Measurements from ENCODE around the gene ME3. TPM values are rescaled to one million over a fixed set of nuclear protein-coding genes. Genes with fewer than 3 reads are reported as not detected.
A peak's percentile ranks its signal among the peaks of the same experiment; 100 is the strongest.

ME3 gene
- total RNA-seq, 1 donor from 2014 or later: 9.7 TPM

- no peaks in the 10 kb centered on the region for H3K36me3 Mint-ChIP-seq
- H3K4me1 Mint-ChIP-seq (ENCODE audit: unreplicated experiment): peaks cover 47% of the 10 kb centered on the region
- H3K27ac Mint-ChIP-seq: no peak overlapping the region
- TF ChIP-seq, protein P1, sequence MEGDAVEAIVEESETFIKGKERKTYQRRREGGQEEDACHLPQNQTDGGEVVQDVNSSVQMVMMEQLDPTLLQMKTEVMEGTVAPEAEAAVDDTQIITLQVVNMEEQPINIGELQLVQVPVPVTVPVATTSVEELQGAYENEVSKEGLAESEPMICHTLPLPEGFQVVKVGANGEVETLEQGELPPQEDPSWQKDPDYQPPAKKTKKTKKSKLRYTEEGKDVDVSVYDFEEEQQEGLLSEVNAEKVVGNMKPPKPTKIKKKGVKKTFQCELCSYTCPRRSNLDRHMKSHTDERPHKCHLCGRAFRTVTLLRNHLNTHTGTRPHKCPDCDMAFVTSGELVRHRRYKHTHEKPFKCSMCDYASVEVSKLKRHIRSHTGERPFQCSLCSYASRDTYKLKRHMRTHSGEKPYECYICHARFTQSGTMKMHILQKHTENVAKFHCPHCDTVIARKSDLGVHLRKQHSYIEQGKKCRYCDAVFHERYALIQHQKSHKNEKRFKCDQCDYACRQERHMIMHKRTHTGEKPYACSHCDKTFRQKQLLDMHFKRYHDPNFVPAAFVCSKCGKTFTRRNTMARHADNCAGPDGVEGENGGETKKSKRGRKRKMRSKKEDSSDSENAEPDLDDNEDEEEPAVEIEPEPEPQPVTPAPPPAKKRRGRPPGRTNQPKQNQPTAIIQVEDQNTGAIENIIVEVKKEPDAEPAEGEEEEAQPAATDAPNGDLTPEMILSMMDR (conservative IDR thresholded peaks at IDR 0.05): no peak
- no peaks in the 10 kb centered on the region for H3K27me3 Mint-ChIP-seq
- H3K4me3 Mint-ChIP-seq: no peak overlapping the region
- peaks cover 12% of the 10 kb centered on the region for H3K9me3 Mint-ChIP-seq
- DNase-seq (ENCODE audit: extremely low spot score, unreplicated experiment): no peak
Observed at GRCh38 chr11:86594746-86595145, 77.7 kb downstream of the ME3 start.

GRCh38 chr11:86593833-86594232 lies 78.6 kb downstream of the ME3 start:
- H3K36me3 Mint-ChIP-seq: no peaks in the 10 kb centered on the region
- no peak for DNase-seq (ENCODE audit: extremely low spot score, unreplicated experiment)
- peaks cover 48% of the 10 kb centered on the region for H3K4me1 Mint-ChIP-seq (ENCODE audit: unreplicated experiment)
- no peaks in the 10 kb centered on the region for H3K27me3 Mint-ChIP-seq
- H3K4me3 Mint-ChIP-seq: no peak overlapping the region
- TF ChIP-seq, protein P1 (conservative IDR thresholded peaks at IDR 0.05): no peak
- H3K27ac Mint-ChIP-seq: no peak overlapping the region
- peaks cover 12% of the 10 kb centered on the region for H3K9me3 Mint-ChIP-seq

DNA sequence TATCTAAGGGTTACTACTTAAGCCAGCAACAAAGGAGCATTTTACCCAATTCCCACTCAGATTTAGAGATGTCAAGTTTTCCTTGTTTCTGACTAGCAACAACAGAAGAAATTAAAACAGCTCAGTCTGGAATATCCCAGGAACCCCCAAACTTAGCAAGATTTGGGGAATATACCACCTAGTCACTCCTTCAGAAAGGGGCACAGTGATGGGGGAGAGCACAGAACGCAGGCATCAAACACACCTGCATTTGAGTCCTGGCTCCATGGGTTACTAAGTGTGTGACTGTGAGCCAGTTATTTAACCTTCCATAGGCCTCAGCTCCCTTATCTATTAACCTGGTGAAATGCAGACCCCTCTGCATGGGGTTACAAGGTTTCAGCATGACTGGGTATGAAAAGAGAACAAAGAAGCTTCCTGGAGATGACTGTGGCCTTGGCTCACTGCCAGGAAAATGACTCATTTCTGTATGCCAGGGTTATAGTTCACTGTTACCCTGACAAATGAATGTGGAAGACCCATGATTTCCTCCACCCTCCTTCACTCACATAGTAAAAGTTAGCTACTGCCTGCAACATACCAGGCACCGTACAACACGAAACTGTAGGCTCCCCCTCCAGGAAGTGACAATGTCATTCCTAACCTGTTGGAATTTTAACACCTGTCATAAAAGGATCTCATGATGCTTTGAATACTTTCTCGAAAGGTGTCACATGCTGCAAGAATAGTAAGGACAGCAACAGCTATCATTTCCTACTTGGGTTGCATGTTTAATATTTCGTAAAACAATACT lies 79.6 kb downstream of the ME3 start:
- TF ChIP-seq, protein P1 (conservative IDR thresholded peaks at IDR 0.05): no peak
- H3K27me3 Mint-ChIP-seq: no peaks in the 10 kb centered on the region
- H3K4me3 Mint-ChIP-seq: peak overlapping the region; percentile 53
- H3K4me1 Mint-ChIP-seq (ENCODE audit: unreplicated experiment): peaks cover 54% of the 10 kb centered on the region
- H3K9me3 Mint-ChIP-seq: peaks cover 12% of the 10 kb centered on the region
- H3K36me3 Mint-ChIP-seq: no peaks in the 10 kb centered on the region
- DNase-seq (ENCODE audit: extremely low spot score, unreplicated experiment): no peak
- peak overlapping the region; percentile 85 for H3K27ac Mint-ChIP-seq

- TF ChIP-seq, protein P1 (conservative IDR thresholded peaks at IDR 0.05): no peak
- DNase-seq (ENCODE audit: extremely low spot score, unreplicated experiment): no peak
- peaks cover 54% of the 10 kb centered on the region for H3K4me1 Mint-ChIP-seq (ENCODE audit: unreplicated experiment)
- no peak overlapping the region for H3K4me3 Mint-ChIP-seq
- peak overlapping the region; percentile 85 for H3K27ac Mint-ChIP-seq
- H3K27me3 Mint-ChIP-seq: no peaks in the 10 kb centered on the region
- peaks cover 12% of the 10 kb centered on the region for H3K9me3 Mint-ChIP-seq
- no peaks in the 10 kb centered on the region for H3K36me3 Mint-ChIP-seq
Observed at GRCh38 chr11:86592047-86592591, 80.3 kb downstream of the ME3 start.

DNA sequence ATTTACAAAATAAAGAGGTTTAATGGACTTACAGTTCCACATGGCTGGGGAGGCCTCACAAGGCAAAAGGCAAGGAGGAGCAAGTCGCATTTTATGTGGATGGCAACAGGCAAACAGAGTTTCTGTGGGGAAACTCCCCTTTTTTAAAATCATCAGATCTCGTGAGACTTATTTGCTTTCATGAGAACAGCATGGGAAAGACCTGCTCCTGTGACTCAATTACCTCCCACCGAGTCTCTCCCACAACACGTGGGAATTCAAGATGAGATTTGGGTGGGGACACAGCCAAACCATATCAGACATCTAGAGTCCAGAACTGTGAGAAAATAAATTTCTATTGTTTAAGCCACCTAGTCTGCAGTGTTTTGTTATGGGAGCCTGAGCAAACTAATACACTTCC lies 80.8 kb downstream of the ME3 start:
- no peak for DNase-seq (ENCODE audit: extremely low spot score, unreplicated experiment)
- Mint-ChIP-seq H3K4me3 (no peak overlapping the region), H3K4me1 (ENCODE audit: unreplicated experiment) (peaks cover 54% of the 10 kb centered on the region), H3K9me3 (peaks cover 12% of the 10 kb centered on the region), H3K27ac (peak overlapping the region; percentile 85), H3K36me3 (no peaks in the 10 kb centered on the region), H3K27me3 (no peaks in the 10 kb centered on the region)
- TF ChIP-seq, protein P1 (conservative IDR thresholded peaks at IDR 0.05): no peak

Data from type B pancreatic cell (in vitro differentiated cells).